HEK293T (cell line): Measurements from ENCODE around the gene DUSP5.

Source experiments
- FOXK2 ChIP-seq: fragments of 450-650 bp; IDR thresholded peaks from 2 replicates; pipeline ENCODE4 v1.6.1; 2016; ENCODE audit warnings: mild to moderate bottlenecking
- SP1 ChIP-seq: fragments of 450-650 bp; IDR thresholded peaks from 2 replicates; pipeline ENCODE4 v1.6.1; 2017

- TF ChIP-seq SP1 (no peak), FOXK2 (no peak)
Measured at GRCh38 chr10:110516815-110517492, 19.2 kb downstream of the DUSP5 start.
